CD4-positive, alpha-beta T cell treated with Interleukin-2 at 100 ng/mL for 4 hours (primary cell): Measurements from ENCODE around the gene MMP15.

Source experiments
- DNase-seq: peaks from one replicate; pipeline ENCODE4 v3.0.0-alpha.2; 2020; ENCODE audit warnings: low spot score

MMP15 gene

GRCh38 chr16:58035356-58036170, 10.0 kb downstream of the MMP15 start:
- no peak for DNase-seq

DNA sequence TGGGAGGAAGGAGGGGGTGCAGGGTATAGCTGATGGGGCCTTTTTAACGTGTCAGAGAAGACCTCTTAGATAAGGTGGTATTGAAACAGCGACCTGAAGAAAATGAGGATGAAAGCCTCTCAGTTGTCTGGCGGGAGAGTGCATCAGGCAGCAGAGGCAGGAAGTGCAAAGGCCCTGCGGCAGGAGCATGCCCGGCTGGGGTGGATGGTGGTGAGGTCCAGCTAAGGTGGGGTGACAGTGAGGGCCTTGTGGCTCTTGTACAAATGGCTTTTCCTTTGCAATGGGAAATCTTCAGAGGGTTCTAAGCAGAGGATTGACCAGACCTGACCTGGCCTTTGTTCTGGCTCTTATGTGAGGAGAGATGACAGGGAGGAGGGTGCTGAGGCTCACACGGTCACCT, 11.4 kb downstream of the MMP15 start:
- DNase-seq = no peak

DNA sequence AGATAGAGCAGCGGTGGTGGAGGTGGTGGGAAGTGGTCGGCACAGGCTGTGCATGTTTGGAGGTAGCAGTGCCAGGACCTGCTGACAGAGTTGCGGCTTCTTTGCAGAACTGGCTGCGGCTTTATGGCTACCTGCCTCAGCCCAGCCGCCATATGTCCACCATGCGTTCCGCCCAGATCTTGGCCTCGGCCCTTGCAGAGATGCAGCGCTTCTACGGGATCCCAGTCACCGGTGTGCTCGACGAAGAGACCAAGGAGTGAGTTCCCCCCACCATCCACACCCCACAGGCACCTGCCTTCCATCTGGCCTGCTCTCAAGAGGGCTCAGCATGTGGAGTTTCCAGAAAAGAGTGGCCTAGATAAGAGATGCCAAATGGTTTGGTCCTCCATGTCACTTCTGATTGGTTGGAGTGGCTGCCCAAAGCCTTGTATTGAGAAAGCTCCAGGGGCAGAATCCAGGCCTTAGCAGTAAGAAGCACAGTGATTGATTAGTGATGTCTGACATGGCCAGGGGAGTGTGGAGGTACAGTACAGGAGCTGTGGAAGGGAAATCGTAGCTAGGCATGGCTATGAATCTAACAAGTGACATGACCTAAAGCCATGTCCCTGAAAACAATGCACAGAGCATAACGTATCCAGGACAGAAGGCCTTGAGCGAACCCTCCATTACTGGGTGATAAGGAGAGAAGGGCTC, 12.0 kb downstream of the MMP15 start:
- no peak for DNase-seq

- DNase-seq = no peak
These were observed 12.7 kb downstream of the MMP15 start for GRCh38 chr16:58038219-58038641.

GRCh38 chr16:58039829-58040495, 14.4 kb downstream of the MMP15 start:
- DNase-seq = no peak

DNA sequence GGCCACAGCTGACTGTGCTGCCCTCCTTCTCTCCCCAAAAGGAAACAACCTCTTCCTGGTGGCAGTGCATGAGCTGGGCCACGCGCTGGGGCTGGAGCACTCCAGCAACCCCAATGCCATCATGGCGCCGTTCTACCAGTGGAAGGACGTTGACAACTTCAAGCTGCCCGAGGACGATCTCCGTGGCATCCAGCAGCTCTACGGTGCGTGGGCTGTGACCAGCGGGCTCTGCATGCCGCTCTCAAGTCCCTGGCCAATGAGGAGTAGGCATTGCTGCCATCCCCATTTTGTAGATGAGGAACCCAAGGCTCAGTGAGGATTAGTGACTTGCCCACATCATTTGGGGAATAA, 14.9 kb downstream of the MMP15 start:
- no peak for DNase-seq

DNA sequence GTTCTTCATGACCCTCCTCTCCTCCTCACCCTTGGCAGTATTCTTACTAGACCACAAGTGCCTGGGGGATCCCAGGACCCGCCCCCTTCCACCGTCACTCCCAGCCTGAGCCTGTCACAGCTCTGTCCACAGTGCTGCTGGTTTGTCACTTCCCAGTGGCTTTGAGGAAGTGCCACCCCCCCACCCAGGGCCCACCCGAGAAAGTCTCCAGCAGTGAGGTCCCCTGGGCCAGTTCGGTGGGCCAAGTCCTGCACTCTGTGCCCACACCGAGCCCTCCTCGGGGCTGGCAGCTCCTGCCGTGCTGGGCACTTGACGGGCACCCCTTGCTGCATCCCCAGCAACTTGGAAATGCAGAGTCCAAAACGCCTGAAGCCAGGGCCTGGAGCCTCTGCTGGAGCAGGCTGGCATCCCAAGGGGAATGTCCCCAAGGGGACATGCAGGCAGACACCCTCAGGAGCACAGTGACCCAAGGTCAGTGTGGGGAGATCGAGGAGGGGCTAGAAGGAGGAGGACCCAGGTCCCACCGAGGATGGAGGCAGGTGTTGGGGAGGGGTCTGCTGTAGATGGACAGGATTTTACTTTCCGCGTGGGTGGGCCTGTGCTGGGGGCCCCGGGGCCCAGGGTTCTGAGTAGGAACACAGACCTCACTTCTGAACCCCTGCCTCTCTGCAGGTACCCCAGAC, 15.5 kb downstream of the MMP15 start:
- no peak for DNase-seq

DNA sequence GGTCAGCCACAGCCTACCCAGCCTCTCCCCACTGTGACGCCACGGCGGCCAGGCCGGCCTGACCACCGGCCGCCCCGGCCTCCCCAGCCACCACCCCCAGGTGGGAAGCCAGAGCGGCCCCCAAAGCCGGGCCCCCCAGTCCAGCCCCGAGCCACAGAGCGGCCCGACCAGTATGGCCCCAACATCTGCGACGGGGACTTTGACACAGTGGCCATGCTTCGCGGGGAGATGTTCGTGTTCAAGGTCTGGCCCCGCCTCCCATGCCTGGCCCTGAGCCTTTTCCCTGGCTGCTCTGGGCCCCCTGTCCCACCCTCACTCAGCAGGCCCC, 16.0 kb downstream of the MMP15 start:
- DNase-seq = no peak

DNA sequence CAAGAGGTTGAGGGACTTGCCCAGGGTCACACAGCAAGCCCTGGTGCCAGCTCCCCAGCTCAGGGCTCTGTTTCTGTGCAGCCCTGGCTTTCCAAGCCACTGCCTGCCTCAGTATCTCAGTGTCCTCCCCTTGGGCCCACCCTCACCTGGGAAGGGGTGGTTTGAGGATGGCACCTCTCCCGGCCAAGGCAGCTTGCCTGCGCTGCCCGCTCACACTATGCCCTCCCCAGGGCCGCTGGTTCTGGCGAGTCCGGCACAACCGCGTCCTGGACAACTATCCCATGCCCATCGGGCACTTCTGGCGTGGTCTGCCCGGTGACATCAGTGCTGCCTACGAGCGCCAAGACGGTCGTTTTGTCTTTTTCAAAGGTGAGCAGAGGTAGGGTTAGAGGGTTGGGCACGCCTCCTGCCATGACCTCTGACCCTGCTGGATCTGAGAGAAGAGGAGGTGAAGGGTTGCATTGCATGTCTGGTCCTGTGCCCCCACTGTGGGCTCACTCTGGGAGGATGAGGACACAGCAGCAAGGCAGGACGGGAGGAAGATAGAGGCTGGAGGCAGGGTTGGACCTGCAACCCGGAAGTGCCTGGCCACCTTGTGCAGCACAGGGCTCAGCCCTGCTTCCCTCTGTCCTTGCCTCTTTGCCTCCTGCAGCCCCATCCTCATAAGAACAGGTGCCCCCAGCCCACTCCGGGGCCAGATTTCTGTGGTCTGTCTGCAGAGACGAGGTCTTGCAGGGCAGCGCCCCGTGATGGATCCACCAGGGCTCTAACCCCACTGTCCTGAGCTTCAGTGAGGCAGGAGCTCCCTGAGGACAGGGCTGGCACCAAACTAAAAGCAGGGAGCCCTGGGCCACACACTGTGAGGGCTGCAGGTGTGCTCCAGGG, 16.7 kb downstream of the MMP15 start:
- no peak for DNase-seq

- DNase-seq = no peak
These were observed 17.4 kb downstream of the MMP15 start for GRCh38 chr16:58042886-58043515.

DNA sequence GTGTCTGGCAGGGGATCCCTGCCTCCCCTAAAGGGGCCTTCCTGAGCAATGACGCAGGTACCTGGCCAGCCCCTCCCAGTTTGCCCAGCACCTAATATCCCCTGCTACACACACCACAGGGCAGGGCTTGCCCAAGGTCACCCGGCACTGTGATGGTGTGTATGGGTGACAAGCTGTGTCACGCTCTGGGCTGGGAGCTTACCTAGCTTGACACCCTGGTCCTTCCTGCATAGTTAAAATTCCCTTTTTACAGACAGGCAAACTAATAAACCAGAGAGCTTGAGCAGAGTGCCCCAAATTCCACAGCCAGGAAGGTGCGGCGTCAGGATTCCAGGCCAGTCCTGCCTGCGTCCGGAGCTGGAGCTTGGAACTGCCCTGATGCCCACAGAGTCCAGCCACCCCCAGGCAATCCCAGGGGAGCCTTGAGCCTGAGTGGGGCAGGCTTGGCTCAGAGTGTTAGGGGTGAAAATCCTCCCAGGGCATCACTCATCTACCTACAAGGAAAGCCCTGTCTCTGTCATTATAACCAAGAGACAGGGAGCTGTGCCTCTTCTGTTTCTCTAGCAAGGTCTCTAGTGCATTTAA, 18.1 kb downstream of the MMP15 start:
- no peak for DNase-seq

DNA sequence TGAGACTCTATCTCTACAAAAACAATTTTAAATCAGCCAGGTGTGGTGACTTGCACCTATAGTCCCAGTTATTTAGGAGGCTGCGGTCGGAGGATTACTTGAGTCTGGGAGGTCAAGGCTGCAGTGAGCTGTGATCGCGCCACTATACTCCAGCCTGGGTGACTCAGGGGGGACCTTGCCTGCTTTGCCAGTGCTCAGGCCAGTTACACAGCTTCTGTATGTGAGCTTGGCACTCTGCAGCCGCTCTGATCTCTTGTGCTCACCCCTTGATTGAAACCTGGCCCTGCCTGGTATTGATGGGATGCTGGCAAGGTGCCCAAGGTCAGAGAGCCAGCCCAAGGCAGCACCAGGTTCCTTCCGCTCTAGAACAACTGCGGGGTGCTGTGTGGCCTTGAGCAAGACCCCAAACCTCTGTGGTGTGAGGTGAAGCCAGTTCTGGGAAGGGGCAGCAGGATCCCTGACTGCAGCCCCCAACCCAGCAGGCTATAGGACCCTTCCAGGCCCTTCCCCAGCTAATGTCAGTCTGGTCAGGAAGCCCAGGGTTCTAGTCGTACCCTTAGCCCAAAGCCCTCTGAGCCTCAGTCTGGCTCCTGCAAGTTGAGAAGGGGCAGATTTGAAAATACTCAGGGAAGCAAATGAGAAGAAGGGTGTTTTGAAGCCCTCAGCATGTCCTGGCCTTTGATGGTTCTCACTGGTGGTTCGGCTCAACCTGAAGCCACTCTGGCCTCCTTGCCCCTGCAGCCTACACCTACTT, 18.9 kb downstream of the MMP15 start:
- DNase-seq = no peak

GRCh38 chr16:58045096-58045495, 19.5 kb downstream of the MMP15 start:
- DNase-seq = no peak

GRCh38 chr16:58046054-58046881, 20.7 kb downstream of the MMP15 start:
- DNase-seq = no peak

GRCh38 chr16:58046936-58047335, 21.4 kb downstream of the MMP15 start:
- DNase-seq = no peak

DNA sequence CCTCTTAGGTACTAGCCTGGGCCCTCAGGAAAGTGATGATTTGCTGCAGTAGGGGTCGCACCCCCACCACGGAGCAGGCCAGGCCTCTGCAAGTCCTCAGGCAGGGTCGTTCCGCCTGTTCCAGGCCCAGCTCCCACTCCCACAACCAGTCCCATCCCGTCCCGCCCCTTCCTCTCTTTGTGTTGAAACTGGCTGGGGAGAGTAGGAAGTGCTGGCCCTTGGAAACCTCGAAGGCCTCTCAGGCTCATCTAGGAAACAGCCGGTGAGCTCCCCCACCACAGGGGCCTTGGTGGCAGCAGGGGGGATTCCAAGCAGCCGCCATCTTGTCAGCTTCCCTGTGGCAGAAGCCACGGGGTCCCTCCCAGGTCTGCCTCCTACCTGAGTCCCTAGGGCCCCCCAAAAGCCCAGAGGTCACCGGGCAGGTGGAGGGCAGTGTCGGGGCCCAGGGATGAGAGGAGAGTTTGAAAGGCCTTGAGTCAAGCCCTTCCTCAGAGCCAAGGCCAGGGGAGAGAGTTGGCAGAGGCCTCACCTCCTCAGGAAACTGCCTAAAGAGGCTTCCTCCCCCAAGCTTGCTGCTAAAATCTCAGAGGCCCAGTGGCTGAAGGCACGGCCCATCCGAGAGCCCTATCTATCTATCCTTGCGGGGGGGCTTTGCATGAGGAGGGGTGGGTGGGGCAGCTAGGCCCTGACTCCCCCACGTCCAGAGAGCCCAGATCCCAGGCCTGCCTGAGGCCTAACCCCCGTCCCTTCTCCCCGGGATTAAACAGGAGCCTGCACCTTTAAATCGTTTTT, 22.2 kb downstream of the MMP15 start:
- no peak for DNase-seq

DNA sequence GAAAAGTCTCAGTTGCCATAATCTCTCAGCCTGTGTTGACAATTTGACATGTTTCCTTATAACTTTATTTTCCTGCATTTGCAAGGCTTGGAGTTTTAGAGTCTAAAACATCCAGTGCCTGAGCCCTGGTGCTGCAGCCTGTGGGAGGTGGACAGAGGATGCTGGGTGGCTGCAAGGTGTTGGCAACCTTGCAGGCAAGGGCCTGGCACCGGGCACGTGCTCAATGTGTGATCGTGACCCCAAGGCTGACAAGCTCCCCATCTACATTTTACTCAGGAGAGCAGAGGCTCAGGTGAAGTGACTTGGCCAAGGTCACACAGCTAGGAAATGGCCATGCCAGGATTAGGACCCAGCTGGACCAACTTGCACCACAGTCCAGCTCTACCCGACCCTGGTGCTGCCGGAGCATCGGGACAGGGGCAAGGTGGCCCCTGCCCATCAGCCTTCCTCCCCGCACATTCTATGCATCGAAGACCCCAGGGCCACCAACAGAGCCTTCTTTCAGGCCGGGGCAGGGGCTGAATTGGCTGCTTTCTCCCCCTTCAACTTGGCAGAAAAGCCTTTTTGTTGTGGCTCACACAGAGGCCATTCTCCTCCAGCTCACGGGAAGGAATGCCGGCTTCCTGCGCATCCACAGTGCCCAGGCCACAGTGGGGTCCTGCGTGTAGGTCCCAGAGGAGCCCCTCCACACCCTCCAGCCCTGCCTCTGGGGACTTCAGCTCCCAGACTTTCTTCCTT, 23.1 kb downstream of the MMP15 start:
- no peak for DNase-seq
